ENCODE measurements around the gene ERCC6L2. TPM values are rescaled to one million over a fixed set of nuclear protein-coding genes. Genes with fewer than 3 reads are reported as not detected.

The ERCC6L2 gene
- total and polyA plus RNA-seq, 8 donors: 2.4 to 21.4 (median 15.6) TPM

DNA sequence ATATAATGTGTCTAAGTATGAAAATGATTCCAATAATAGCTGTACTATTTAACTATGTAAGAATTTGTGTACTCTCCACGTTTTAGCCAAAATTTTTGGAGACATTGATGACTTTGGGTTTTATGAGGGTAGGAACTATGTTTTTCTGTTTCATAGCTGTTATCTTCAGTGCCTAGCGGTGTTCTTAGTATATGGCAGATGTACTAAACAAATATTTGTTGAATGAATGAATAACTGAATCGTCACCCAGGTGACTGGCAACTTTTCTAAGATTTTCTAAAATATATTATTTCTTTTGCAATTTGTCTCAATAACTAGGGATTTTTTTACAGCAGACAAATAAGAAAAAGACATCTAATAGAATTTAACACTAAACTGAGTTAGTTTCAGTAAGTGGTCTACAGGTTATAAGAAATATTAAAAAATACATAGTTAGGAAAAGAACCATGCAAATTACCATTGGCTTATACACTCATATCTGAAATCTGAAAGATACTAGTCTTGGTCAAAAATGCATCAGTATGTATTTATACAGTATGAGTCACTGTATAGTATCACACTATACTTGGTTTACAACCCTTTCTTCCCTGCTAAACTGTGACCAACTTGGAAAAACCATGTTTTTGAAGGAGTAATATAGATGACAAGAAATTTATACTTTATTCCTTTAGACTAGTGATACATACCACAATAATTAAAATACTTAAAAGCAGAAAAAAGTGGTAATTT is 10.5 kb upstream of the ERCC6L2 start:
- intact Hi-C loops (cut with DNase I): loop anchor here in 1 of 3 donors (10.0 kb wide), 1 partner anchor 520 kb away; no protein-coding TSS in a partner anchor
- Histone ChIP-seq H3K27ac (no peak overlapping the region), H3K9me3 (no peaks in the 10 kb centered on the region), H3K4me3 (no peak overlapping the region), H3K27me3 (no peaks in the 10 kb centered on the region), H3K36me3 (no peaks in the 10 kb centered on the region), H3K4me1 (no peaks in the 10 kb centered on the region)
- no peak for DNase-seq
- TF ChIP-seq CTCF (IDR thresholded peaks at IDR 0.05): no peak
- WGBS, 2 donors: 95 to 97% methylated on average over 3 of the region's 3 CpGs
- FAIRE-seq: peak; percentile 34
- ATAC-seq: no peak

GRCh38 chr9:95870352-95870751 is 5.1 kb upstream of the ERCC6L2 start:
- H3K4me1 ChIP-seq: peaks cover 0 to 6% (median 3%) of the 10 kb centered on the region in 3 donors
- no peak for ATAC-seq
- H3K27ac ChIP-seq: no peak overlapping the region
- H3K27me3 ChIP-seq: no peaks in the 10 kb centered on the region
- no peaks in the 10 kb centered on the region for H3K9me3 ChIP-seq
- no peak for FAIRE-seq
- H3K4me3 ChIP-seq: no peak overlapping the region
- H3K36me3 ChIP-seq: no peaks in the 10 kb centered on the region
- WGBS, 2 donors: 88 to 94% methylated on average over 1 of the region's 1 CpG
- intact Hi-C loops (cut with DNase I): no loop called here
- TF ChIP-seq CTCF (IDR thresholded peaks at IDR 0.05): no peak
- DNase-seq: no peak

GRCh38 chr9:95870906-95871305 is 4.6 kb upstream of the ERCC6L2 start:
- Histone ChIP-seq H3K36me3 (no peaks in the 10 kb centered on the region), H3K4me1 (peaks cover 0 to 6% (median 3%) of the 10 kb centered on the region in 3 donors), H3K4me3 (no peak overlapping the region), H3K9me3 (no peaks in the 10 kb centered on the region), H3K27ac (no peak overlapping the region), H3K27me3 (no peaks in the 10 kb centered on the region)
- intact Hi-C loops (cut with DNase I): no loop called here
- DNase-seq (no peak), FAIRE-seq (no peak), ATAC-seq (no peak)
- no peak for TF ChIP-seq CTCF (IDR thresholded peaks at IDR 0.05)
- 83 to 97% methylated on average over 1 of the region's 1 CpG for WGBS, 2 donors

DNA sequence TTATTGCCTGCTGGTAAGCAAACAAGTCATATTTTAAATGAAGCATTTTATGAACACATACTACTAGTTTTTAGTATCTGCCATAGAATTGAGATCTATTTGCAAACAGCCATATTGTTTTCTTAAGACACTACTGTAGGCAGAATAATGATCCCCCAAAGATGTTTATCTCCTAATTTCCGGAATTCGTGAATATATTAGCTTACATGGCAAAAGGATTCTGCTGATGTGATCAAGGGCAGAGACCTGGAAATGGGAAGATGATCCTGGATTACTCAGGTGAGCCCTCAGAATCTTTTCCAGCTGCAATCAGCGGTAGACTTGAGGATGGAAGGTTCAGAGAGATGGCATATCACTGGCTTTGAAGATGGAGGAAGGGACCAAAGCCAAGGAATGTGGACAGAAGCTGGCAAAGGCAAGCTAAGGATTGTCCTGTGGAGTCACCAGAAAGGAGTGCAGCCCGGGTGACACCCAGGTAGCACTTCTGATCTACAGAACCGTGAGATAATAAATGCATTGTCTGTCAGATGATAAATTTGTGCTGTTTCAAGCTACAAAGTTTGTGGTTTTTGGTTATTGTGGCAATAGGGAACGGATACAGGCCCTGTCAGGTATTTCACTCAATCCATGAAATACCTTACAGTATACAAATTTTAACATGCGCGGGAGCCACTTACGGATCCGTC is 1.0 kb upstream of the ERCC6L2 start:
- no peaks in the 10 kb centered on the region for H3K27me3 ChIP-seq
- FAIRE-seq (no peak), DNase-seq (peak in 1 of 6 donors; percentile 16), ATAC-seq (no peak)
- 23 to 25% methylated on average over 10 of the region's 10 CpGs for WGBS, 2 donors
- H3K4me1 ChIP-seq: peaks cover 0 to 6% (median 3%) of the 10 kb centered on the region in 3 donors
- intact Hi-C loops (cut with DNase I): no loop called here
- H3K27ac ChIP-seq: peak overlapping the region in 2 of 4 donors; percentile 99 to 100
- no peak for TF ChIP-seq CTCF (IDR thresholded peaks at IDR 0.05)
- H3K9me3 ChIP-seq: no peaks in the 10 kb centered on the region
- no peaks in the 10 kb centered on the region for H3K36me3 ChIP-seq
- H3K4me3 ChIP-seq: peak overlapping the region in 1 of 4 donors; percentile 80

DNA sequence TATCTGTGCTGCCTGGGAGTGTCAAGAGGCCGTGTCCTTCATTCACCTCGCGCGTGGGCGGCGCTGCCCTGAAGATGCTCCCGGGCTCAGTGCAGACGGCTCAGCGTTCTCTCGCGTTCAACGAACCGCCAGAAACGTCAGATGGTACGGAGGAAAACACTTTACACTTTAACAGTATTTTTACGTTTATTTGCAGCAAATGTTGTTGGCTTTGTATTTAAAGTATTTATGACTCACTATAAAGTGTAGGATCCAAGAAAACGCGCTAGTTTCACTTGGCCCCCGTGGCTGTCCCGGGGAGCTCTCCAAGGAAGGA is 544 bp upstream of the ERCC6L2 start:
- no peak for FAIRE-seq
- 0% methylated on average over 20 of the region's 20 CpGs for WGBS, 2 donors
- ATAC-seq: peak; percentile 13 to 52 (median 35)
- H3K4me3 ChIP-seq: peak overlapping the region in 1 of 4 donors; percentile 80
- intact Hi-C loops (cut with DNase I): no loop called here
- peak in 5 of 6 donors; percentile 33 to 68 (median 42) for DNase-seq
- peak overlapping the region; percentile 99 to 100 (median 100) for H3K27ac ChIP-seq
- H3K27me3 ChIP-seq: no peaks in the 10 kb centered on the region
- H3K9me3 ChIP-seq: no peaks in the 10 kb centered on the region
- TF ChIP-seq CTCF (IDR thresholded peaks at IDR 0.05): no peak
- peaks cover 0 to 6% (median 3%) of the 10 kb centered on the region in 3 donors for H3K4me1 ChIP-seq
- H3K36me3 ChIP-seq: no peaks in the 10 kb centered on the region
